Measurements from ENCODE around the gene OVAAL.

GRCh38 chr1:180521474-180522212 lies 37.1 kb upstream of the OVAAL start:
- TF ChIP-seq POLR2A (IDR thresholded peaks at IDR 0.05) (no peak), CTCF (IDR thresholded peaks at IDR 0.05) (no peak)
